HepG2 (cell line): Measurements from ENCODE around the gene STOML2. TPM values are rescaled to one million over a fixed set of nuclear protein-coding genes. Genes with fewer than 3 reads are reported as not detected.

Experiments
- ELF4 ChIP-seq: sonication (generic); formaldehyde crosslinking; IDR thresholded peaks from 2 replicates; pipeline ENCODE4 v1.5.0; 2020; ENCODE audit warnings: missing genetic modification reagents, mild to moderate bottlenecking, moderate library complexity, borderline replicate concordance
- MED8 ChIP-seq: sonication (generic); formaldehyde crosslinking; IDR thresholded peaks from 2 replicates; pipeline ENCODE4 v1.8.1; 2023; ENCODE audit warnings: mild to moderate bottlenecking, missing genetic modification reagents; ENCODE audit not compliant: insufficient replicate concordance
- MIXL1 ChIP-seq: IDR thresholded peaks from 2 replicates; pipeline ENCODE4 v1.6.1; 2016
- NRL ChIP-seq: sonication (generic); formaldehyde crosslinking; IDR thresholded peaks from 2 replicates; pipeline ENCODE4 v1.5.0; 2020; ENCODE audit warnings: missing genetic modification reagents, mild to moderate bottlenecking, moderate library complexity, borderline replicate concordance
- polyA plus RNA-seq, 8 experiments: library from polyadenylated mRNA; depleted of rRNA in 3 of 8; stranded (reverse) in 7 of 8; unstranded in 1 of 8; fragments of >200 nt; fragmentation: Illumina TruSeq in 4 of 8; extraction: Trizol in 4 of 8; gene quantifications; 2 replicates each; pipeline versions ENCODE4 v1.2.1 to v1.2.3, GENCODE V29; 2011 to 2016; ENCODE audit warnings: low read depth in 4 of 8, missing spikeins in 1 of 8, mixed read lengths in 1 of 8; ENCODE audit not compliant: insufficient read depth in 1 of 8
- total RNA-seq, 5 experiments: library from RNA; depleted of rRNA; stranded (reverse); fragments of >200 nt; fragmentation: Illumina TruSeq; extraction: Trizol; gene quantifications; 2 replicates each; pipeline ENCODE4 v1.2.3, GENCODE V29; 2016; ENCODE audit warnings: low read depth in 1 of 5
- TF ChIP-seq, protein P1 (sequence below): IDR thresholded peaks from 2 replicates; pipeline ENCODE4 v1.6.1; 2018; ENCODE audit warnings: missing genetic modification reagents, mild to moderate bottlenecking, missing compliant biosample characterization
- TF ChIP-seq, protein P2 (sequence below): IDR thresholded peaks from 2 replicates; pipeline ENCODE4 v1.6.1; 2016; ENCODE audit warnings: missing genetic modification reagents, missing compliant biosample characterization
- TF ChIP-seq, protein P3 (sequence below): sonication (generic); formaldehyde crosslinking; IDR thresholded peaks from 2 replicates; pipeline ENCODE4 v1.9.0; 2021; ENCODE audit warnings: missing genetic modification reagents, borderline replicate concordance
- TF ChIP-seq, protein P4 (sequence below), 2 experiments: fragments of 450-650 bp in 1 of 2; sonication (generic) in 1 of 2; formaldehyde crosslinking in 1 of 2; IDR thresholded peaks; 2 replicates each; pipeline versions ENCODE4 v1.6.1 to v1.8.0; 2016 to 2022; ENCODE audit warnings: antibody characterized with exemption in 1 of 2, mild to moderate bottlenecking in 1 of 2, missing genetic modification reagents in 1 of 2
- TF ChIP-seq, protein P5 (sequence below): sonication (generic); formaldehyde crosslinking; IDR thresholded peaks from 2 replicates; pipeline ENCODE4 v1.5.0; 2020; ENCODE audit warnings: mild to moderate bottlenecking, missing genetic modification reagents

STOML2 gene
- total and polyA plus RNA-seq, 2 of the 13 experiments (the other 11 are each of a cell fraction or from before 2014, with no cell fraction given): 245 to 250 TPM

DNA sequence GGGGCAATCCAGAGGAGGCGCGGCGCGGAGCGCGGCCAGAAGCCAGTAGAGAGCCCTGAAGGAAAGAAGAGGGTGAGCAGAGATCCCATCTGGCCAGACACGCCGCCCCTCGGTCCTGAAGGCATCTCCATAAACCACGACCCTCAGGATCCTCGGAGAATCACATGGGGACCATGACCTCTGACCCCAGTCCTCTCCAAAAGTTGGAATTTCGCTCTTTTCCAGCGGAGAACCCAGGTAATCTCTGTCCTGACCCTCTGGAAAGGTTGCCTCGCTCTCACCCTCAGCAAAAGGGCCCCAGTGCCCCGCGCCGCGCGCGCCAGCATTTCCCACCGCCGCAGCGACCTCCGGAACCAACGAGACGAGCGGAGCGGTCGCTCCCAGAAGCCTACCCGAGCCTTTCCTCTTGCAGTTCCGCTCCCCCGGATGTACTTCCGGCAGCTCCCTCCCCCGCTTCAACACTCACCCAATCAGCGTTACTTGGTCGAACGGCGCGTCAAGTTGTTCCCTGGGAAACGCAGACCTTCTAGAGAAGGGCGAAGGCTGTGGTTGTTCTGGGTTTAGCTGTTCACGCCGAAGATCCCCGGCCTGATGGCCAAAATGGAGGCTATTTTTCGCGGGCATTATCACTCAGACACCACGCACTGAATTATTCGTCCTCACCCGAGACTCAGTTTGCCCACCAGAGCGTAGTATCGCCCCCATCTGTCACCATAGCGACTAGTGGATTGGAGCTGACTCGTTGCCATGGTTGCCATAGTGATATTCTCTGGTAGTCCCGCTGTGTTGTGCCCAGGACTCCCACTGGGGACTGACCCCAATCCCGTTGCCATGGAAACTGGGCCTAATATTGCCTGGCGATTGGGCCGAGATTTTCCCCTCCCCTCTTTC is at the start of gene STOML2 (continued):
- TF ChIP-seq ELF4 (CRISPR knock-in tag) (peak; percentile 86; the same call in 1 of the 2 replicates), NRL (CRISPR knock-in tag) (no peak; the same call in 1 of the 2 replicates), MED8 (no peak), MIXL1 (peak; percentile 65; the same call in 1 of the 2 replicates)
- TF ChIP-seq, protein P1, sequence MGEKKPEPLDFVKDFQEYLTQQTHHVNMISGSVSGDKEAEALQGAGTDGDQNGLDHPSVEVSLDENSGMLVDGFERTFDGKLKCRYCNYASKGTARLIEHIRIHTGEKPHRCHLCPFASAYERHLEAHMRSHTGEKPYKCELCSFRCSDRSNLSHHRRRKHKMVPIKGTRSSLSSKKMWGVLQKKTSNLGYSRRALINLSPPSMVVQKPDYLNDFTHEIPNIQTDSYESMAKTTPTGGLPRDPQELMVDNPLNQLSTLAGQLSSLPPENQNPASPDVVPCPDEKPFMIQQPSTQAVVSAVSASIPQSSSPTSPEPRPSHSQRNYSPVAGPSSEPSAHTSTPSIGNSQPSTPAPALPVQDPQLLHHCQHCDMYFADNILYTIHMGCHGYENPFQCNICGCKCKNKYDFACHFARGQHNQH: peak; percentile 58; the same call in 1 of the 2 replicates
- TF ChIP-seq, protein P2, sequence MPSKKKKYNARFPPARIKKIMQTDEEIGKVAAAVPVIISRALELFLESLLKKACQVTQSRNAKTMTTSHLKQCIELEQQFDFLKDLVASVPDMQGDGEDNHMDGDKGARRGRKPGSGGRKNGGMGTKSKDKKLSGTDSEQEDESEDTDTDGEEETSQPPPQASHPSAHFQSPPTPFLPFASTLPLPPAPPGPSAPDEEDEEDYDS: peak; percentile 71
- TF ChIP-seq, protein P3, sequence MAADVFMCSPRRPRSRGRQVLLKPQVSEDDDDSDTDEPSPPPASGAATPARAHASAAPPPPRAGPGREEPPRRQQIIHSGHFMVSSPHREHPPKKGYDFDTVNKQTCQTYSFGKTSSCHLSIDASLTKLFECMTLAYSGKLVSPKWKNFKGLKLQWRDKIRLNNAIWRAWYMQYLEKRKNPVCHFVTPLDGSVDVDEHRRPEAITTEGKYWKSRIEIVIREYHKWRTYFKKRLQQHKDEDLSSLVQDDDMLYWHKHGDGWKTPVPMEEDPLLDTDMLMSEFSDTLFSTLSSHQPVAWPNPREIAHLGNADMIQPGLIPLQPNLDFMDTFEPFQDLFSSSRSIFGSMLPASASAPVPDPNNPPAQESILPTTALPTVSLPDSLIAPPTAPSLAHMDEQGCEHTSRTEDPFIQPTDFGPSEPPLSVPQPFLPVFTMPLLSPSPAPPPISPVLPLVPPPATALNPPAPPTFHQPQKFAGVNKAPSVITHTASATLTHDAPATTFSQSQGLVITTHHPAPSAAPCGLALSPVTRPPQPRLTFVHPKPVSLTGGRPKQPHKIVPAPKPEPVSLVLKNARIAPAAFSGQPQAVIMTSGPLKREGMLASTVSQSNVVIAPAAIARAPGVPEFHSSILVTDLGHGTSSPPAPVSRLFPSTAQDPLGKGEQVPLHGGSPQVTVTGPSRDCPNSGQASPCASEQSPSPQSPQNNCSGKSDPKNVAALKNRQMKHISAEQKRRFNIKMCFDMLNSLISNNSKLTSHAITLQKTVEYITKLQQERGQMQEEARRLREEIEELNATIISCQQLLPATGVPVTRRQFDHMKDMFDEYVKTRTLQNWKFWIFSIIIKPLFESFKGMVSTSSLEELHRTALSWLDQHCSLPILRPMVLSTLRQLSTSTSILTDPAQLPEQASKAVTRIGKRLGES (CRISPR knock-in tag): no peak
- TF ChIP-seq, protein P4, sequence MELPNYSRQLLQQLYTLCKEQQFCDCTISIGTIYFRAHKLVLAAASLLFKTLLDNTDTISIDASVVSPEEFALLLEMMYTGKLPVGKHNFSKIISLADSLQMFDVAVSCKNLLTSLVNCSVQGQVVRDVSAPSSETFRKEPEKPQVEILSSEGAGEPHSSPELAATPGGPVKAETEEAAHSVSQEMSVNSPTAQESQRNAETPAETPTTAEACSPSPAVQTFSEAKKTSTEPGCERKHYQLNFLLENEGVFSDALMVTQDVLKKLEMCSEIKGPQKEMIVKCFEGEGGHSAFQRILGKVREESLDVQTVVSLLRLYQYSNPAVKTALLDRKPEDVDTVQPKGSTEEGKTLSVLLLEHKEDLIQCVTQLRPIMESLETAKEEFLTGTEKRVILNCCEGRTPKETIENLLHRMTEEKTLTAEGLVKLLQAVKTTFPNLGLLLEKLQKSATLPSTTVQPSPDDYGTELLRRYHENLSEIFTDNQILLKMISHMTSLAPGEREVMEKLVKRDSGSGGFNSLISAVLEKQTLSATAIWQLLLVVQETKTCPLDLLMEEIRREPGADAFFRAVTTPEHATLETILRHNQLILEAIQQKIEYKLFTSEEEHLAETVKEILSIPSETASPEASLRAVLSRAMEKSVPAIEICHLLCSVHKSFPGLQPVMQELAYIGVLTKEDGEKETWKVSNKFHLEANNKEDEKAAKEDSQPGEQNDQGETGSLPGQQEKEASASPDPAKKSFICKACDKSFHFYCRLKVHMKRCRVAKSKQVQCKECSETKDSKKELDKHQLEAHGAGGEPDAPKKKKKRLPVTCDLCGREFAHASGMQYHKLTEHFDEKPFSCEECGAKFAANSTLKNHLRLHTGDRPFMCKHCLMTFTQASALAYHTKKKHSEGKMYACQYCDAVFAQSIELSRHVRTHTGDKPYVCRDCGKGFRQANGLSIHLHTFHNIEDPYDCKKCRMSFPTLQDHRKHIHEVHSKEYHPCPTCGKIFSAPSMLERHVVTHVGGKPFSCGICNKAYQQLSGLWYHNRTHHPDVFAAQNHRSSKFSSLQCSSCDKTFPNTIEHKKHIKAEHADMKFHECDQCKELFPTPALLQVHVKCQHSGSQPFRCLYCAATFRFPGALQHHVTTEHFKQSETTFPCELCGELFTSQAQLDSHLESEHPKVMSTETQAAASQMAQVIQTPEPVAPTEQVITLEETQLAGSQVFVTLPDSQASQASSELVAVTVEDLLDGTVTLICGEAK (IDR thresholded peaks at IDR 0.05): peak; percentile 97
- TF ChIP-seq, protein P4 (CRISPR knock-in tag; IDR thresholded peaks at IDR 0.05): peak; percentile 88
- TF ChIP-seq, protein P5, sequence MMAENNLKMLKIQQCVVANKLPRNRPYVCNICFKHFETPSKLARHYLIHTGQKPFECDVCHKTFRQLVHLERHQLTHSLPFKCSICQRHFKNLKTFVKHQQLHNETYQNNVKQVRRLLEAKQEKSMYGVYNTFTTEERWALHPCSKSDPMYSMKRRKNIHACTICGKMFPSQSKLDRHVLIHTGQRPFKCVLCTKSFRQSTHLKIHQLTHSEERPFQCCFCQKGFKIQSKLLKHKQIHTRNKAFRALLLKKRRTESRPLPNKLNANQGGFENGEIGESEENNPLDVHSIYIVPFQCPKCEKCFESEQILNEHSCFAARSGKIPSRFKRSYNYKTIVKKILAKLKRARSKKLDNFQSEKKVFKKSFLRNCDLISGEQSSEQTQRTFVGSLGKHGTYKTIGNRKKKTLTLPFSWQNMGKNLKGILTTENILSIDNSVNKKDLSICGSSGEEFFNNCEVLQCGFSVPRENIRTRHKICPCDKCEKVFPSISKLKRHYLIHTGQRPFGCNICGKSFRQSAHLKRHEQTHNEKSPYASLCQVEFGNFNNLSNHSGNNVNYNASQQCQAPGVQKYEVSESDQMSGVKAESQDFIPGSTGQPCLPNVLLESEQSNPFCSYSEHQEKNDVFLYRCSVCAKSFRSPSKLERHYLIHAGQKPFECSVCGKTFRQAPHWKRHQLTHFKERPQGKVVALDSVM (CRISPR knock-in tag): no peak; the same call in 1 of the 2 replicates
